OCI-M2 (cell line): Measurements from ENCODE around the gene TNFAIP3.

Experiments
- DNase-seq: peaks from one replicate; lab custom pipeline; 2025; ENCODE audit not compliant: unreplicated experiment; lab: John Stamatoyannopoulos, UW

The TNFAIP3 gene

DNA sequence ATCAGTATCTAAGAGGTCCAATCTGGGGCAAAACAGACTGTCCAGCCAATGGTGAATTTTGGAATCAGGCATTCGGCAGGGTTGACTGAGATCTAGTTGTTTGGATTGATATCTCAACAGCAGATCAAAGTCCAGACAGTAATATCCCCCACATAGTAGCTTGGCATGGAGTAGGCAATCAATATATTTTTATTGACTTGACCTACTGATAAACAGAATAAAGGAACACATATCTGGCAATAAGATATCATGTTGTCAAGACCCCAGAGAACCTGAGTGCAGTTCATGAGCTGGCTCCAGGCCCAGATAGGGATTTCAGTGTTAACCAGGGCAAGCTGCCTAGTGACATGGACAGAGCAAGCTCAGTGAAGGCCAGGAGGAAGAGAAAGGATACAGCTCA lies 34.4 kb downstream of the TNFAIP3 start:
- DNase-seq, result no peak

- no peak for DNase-seq
These were observed 35.6 kb downstream of the TNFAIP3 start for GRCh38 chr6:137902699-137903098.

- DNase-seq, result no peak
These were observed 36.3 kb downstream of the TNFAIP3 start for GRCh38 chr6:137903274-137903932.

GRCh38 chr6:137903933-137904821 lies 37.1 kb downstream of the TNFAIP3 start:
- DNase-seq, result no peak

GRCh38 chr6:137904822-137905617 lies 38.0 kb downstream of the TNFAIP3 start:
- no peak for DNase-seq

DNA sequence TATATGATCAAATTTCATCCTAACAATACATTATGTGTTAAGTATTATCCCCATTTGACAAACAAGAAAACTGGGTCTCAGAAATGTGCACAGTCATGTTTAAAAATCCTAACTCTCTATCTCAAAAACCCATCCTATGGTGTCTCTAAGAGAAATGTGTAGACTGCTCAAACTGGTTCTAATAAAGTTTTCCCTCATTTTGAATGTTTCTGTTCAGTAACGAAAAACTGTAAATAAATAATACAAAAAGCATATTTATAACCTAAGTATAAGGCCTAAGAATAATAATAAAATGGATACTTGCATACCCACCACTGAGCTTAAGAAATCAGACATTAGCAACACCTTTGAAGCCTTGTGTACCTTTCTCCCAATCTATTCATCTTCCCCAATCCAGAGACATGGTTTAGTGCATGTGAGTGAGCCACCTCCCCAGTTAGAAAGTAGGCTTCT lies 39.0 kb downstream of the TNFAIP3 start:
- no peak for DNase-seq

DNA sequence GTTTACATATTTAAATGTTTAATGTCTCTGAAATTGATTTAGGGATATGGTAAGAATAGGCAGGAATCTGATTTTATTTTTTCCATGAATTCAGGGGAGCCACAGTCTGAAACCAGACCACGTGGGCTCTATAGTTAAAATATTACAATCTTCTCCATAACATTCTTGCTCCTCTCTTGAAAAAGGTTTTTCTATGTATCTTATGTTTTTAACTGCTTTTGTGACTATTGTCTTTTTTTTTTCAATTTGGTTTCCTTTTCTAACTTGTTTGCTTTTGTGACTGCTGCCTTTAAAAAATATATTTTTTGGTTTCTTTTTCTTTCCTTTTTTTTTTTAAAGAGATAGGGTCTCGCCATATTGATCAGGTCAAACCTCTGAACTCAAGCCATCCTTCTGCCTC lies 40.1 kb downstream of the TNFAIP3 start:
- no peak for DNase-seq

- DNase-seq, result no peak
These were observed 42.5 kb downstream of the TNFAIP3 start for GRCh38 chr6:137909533-137909932.

DNA sequence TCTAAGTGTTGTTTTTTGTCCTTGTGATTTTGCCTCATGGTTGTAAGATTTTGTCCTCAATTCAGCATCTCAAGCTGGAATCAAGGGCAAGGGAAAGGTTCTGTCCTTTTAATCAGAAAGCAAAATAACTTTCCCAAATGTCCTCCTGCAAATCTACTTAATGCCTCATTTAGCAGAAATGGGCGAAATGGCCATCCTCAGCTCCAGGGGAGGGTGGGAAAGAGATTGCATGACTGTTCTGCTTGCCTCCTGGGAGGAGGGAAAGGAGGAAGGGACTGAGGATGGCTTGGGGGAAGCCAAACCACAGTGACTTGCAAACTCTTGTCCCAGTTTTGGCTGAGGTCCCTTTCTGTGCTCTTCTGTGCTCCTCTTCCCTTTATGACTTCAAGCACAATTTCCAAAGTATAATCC lies 43.4 kb downstream of the TNFAIP3 start:
- no peak for DNase-seq

GRCh38 chr6:137910843-137911456 lies 43.9 kb downstream of the TNFAIP3 start:
- no peak for DNase-seq

DNA sequence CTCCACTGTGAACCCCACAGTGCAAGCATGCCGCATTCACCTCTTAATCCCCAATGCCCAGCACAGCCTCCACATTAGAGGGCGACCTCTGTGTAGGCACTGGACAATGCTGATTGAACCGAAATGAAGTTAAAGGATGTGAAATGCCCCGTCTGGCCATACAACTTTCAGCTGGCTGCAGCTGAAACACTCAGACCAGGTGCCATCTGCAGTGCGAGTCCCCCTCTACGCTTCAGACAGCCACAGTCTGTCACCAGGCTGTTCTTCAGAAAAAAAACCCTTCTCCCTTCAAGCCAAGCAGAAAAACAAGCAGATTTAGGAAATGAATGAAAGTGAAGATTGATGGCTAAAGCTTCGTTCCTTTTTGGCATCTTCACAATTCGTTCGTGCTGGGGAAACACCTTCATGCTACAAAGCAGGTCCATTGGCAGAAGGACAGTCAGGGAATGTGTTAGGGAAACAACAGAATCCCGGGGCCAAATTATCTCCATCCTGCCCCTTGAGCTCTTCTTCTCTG lies 44.7 kb downstream of the TNFAIP3 start:
- DNase-seq, result no peak

- DNase-seq, result no peak
These were observed 45.8 kb downstream of the TNFAIP3 start for GRCh38 chr6:137912813-137913212.

DNA sequence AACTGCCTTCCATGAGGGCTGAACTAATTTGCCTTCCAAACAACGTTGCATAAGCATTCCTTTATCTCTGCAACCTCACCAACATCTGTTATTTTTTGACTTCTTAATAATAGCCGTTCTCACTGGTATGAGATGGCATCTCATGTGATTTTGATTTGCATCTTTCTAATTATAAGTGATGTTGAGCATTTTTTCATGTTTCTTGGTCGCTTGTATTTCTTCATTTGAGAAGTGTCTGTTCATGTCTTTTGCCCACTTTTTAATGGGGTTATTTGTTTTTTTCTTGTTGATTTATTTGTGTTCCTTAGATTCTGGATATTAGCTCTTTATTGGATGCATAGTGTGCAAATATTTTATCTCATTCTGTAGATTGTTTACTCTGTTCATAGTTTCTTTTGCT lies 46.4 kb downstream of the TNFAIP3 start:
- no peak for DNase-seq

GRCh38 chr6:137913996-137914529 lies 47.0 kb downstream of the TNFAIP3 start:
- DNase-seq, result no peak

- no peak for DNase-seq
These were observed 47.6 kb downstream of the TNFAIP3 start for GRCh38 chr6:137914530-137915193.

- DNase-seq, result no peak
These were observed 48.7 kb downstream of the TNFAIP3 start for GRCh38 chr6:137915790-137916189.

DNA sequence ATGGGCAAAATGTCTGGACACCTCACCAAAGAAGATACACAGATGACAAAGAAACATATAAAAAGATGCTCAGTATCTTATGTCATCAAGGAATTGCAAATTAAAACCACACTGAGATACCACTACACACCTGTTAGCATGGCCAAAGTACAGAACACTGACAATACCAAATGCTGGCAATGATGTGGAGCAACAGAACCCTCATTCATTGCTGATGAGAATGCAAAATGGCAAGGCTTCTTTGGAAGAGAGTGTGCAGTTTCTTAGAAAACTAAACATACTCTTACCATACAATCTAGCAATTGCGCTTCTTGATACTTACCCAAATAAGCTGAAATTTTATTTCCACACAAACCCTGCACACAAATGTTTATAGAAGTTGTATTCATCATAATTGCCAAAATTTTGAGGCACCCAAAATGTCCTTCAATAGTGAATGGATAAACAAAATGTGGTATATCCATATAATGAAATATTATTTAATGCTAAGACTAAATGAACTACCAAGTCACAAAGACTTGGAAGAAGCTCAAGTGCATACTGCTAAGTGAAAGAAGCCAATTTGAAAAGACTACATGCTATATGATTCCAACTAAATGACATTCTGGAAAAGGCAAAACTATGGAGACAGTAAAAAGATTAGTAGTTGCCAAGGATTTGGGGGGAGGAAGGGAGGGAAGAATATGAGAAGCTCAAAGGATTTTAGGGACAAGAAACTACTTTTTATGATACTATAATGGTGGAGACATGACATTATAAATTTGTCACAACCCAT lies 50.7 kb downstream of the TNFAIP3 start:
- no peak for DNase-seq

DNA sequence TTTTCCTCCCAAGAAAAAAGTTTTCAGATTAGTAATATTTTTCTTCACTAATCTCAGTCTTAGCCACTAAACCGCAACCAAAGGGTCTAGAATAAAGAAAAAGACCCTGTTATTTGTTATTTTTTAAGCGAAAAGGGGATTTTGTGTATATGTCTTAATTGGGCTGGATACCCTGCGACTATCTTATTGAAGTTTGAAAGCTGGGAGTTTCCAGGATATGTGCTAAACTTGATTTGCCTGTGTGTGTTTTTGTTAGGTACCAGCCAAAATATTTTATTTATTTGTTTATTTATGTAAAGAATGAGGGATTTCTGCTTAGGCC lies 52.4 kb downstream of the TNFAIP3 start:
- DNase-seq, result no peak
